Right atrium auricular region (tissue), 2 donors: ENCODE results near the gene KCNT2. TPM values are rescaled to one million over a fixed set of nuclear protein-coding genes. Genes with fewer than 3 reads are reported as not detected.

Experiments
- DNase-seq: peaks from one replicate; pipeline ENCODE4 v3.0.0-alpha.2; 2019; ENCODE audit warnings: low spot score
- H3K27ac ChIP-seq, 2 donors: fragments of 200-600 bp; sonication (generic); 1 replicate in 1 of 2; 2 replicates in 1 of 2; pipeline ENCODE4 v1.5.1; 2016 to 2019
- H3K27me3 ChIP-seq, 2 donors: fragments of 200-600 bp; sonication (generic); one replicate each; pipeline versions ENCODE4 v1.5.1 to v1.6.0; 2017 to 2019
- H3K36me3 ChIP-seq: fragments of 200-600 bp; sonication (generic); one replicate; pipeline ENCODE4 v1.5.1; 2016
- H3K4me1 ChIP-seq, 2 donors: fragments of 200-600 bp; sonication (generic); one replicate each; pipeline versions ENCODE4 v1.5.1 to v1.6.0; 2017 to 2019
- H3K4me3 ChIP-seq, 2 donors: fragments of 200-600 bp; sonication (generic); 1 replicate in 1 of 2; 2 replicates in 1 of 2; pipeline ENCODE4 v1.5.1; 2017 to 2019; ENCODE audit warnings: mild to moderate bottlenecking in 1 of 2, moderate library complexity in 1 of 2
- H3K9me3 ChIP-seq, 2 donors: fragments of 200-600 bp; sonication (generic); one replicate each; pipeline ENCODE4 v1.5.1; 2019
- CTCF ChIP-seq, 2 donors: fragments of 200-600 bp; sonication (generic); IDR thresholded peaks; one replicate each; pipeline ENCODE4 v1.5.1; 2019; ENCODE audit warnings: antibody characterized with exemption in 2 of 2
- total RNA-seq, 2 donors: library from RNA; depleted of rRNA; stranded (reverse); fragments of >200 nt; gene quantifications; one replicate each; pipeline ENCODE4 v1.1.0, GENCODE V29; 2016

The KCNT2 gene
- total RNA-seq, 2 donors from 2014 or later = 3.9 to 14.1 TPM

DNA sequence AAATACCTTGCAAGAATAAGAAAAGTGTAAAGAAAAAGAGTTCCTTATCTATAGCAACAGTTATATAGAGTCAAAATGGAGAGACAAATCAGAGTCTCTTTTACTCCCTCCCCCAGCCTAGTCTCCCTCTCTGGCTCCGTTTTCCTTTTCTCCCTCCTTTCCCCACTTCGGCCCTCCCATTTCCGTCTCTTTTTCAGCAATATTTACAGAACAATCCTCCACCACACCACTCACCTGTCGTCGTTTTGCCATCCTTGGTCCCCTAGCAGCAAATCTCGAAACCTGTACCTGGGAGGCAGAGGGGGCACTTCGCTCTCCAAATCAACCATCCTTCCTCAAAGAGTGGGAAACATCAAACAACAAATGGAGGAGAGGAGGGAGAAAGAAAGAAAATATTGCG lies 259 bp downstream of the KCNT2 start:
- Histone ChIP-seq H3K4me3 (peak overlapping the region; percentile 40 to 53), H3K9me3 (no peaks in the 10 kb centered on the region), H3K27ac (peak overlapping the region; percentile 65 to 70), H3K27me3 (no peaks in the 10 kb centered on the region), H3K36me3 (no peaks in the 10 kb centered on the region), H3K4me1 (peaks cover 0 to 4% of the 10 kb centered on the region in 2 donors)
- DNase-seq = no peak
- no peak for TF ChIP-seq CTCF (IDR thresholded peaks at IDR 0.05)

DNA sequence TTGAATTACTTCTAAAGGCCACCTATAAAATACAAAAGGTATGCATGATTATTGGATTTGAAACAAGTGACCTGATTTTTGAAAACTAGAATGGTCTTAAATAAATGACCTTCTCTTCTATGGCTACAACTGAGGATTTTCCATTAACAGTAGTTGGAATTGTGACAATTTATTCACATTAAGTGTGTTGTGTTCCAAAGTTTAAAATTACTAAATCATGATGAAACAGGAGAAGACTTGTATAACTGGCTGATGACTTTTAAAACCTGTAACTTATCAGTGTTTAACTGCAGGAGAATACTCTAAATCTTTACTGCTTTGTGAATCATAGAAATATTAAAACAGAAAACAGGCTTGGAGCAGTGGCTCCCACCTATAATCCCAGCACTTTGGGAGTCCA lies 4.6 kb downstream of the KCNT2 start:
- no peaks in the 10 kb centered on the region for H3K9me3 ChIP-seq
- H3K27ac ChIP-seq = no peak overlapping the region
- no peaks in the 10 kb centered on the region for H3K36me3 ChIP-seq
- no peak for TF ChIP-seq CTCF (IDR thresholded peaks at IDR 0.05)
- DNase-seq = no peak
- no peaks in the 10 kb centered on the region for H3K27me3 ChIP-seq
- H3K4me3 ChIP-seq = no peak overlapping the region
- H3K4me1 ChIP-seq = peaks cover 0 to 4% of the 10 kb centered on the region in 2 donors

DNA sequence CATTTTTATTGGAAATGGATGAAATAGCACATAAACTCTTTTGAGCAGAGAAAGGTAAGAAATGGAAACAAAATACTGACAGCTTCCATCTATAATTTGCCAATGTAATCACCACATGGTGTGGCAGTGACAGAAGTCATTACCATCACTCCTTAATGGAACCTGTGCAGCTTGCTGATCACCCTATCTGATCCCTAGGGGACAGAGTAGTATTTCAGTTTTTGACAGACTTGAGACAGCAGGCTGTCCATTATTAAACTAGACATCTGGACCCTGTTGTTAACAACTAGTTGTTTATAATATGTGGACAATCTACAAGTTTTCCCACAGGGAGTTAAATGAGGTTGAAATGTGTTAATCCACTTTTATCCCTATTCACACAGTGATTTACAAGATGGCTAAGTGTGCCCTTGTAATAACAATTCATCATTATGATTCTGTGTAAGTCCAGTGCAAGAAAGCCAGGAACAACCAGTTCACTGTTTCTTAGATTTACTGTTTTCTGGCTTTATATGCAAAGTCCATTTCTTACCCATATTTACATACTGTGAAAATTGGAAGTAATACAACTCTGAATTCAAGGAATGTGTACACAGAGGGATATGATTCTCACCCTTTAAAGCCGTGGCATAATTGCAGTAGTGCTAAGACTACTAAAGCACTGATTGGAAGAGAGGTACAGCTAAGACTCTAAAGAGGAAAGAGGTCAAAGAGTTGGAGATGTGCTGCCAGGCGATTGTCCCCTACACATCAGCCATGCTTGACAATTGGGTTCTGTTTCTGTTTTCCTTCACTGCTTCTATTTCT lies 9.1 kb downstream of the KCNT2 start:
- no peak overlapping the region for H3K4me3 ChIP-seq
- TF ChIP-seq CTCF (IDR thresholded peaks at IDR 0.05) = no peak
- no peak for DNase-seq
- no peaks in the 10 kb centered on the region for H3K27me3 ChIP-seq
- no peaks in the 10 kb centered on the region for H3K36me3 ChIP-seq
- no peak overlapping the region for H3K27ac ChIP-seq
- no peaks in the 10 kb centered on the region for H3K4me1 ChIP-seq
- H3K9me3 ChIP-seq = no peaks in the 10 kb centered on the region

DNA sequence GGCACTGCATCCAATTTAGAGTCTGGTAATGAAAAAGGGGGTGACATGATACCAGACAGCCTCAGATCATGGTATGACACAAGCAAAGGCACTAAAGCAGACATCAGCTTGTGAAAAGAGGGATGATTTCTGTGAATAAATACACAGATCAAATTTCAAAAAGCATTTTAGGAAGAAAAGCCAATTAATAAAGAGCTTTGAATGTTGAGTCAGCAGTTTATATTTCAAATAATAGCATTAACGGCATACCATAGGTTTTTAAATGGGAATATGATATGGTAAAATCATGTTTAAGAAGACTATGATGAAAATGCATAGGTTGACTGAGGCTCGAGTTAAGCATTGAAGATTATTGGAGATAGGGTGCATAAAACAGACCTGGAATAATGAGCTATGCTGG lies 13.5 kb downstream of the KCNT2 start:
- Histone ChIP-seq H3K27ac (no peak overlapping the region), H3K9me3 (no peaks in the 10 kb centered on the region), H3K4me3 (no peak overlapping the region), H3K4me1 (no peaks in the 10 kb centered on the region), H3K27me3 (no peaks in the 10 kb centered on the region), H3K36me3 (no peaks in the 10 kb centered on the region)
- DNase-seq = no peak
- TF ChIP-seq CTCF (IDR thresholded peaks at IDR 0.05) = no peak

GRCh38 chr1:196593955-196594354 lies 14.3 kb downstream of the KCNT2 start:
- no peaks in the 10 kb centered on the region for H3K36me3 ChIP-seq
- no peak overlapping the region for H3K27ac ChIP-seq
- DNase-seq = no peak
- H3K4me1 ChIP-seq = no peaks in the 10 kb centered on the region
- no peak for TF ChIP-seq CTCF (IDR thresholded peaks at IDR 0.05)
- H3K27me3 ChIP-seq = no peaks in the 10 kb centered on the region
- no peaks in the 10 kb centered on the region for H3K9me3 ChIP-seq
- no peak overlapping the region for H3K4me3 ChIP-seq

GRCh38 chr1:196590959-196591358 lies 17.3 kb downstream of the KCNT2 start:
- Histone ChIP-seq H3K4me1 (no peaks in the 10 kb centered on the region), H3K4me3 (no peak overlapping the region), H3K27me3 (no peaks in the 10 kb centered on the region), H3K36me3 (no peaks in the 10 kb centered on the region), H3K9me3 (no peaks in the 10 kb centered on the region), H3K27ac (no peak overlapping the region)
- no peak for TF ChIP-seq CTCF (IDR thresholded peaks at IDR 0.05)
- DNase-seq = no peak
